GM23338 (cell line): ENCODE measurements around the gene JUNB. TPM values are rescaled to one million over a fixed set of nuclear protein-coding genes. Genes with fewer than 3 reads are reported as not detected.

Experiments
- ATAC-seq: fragments of 200-7000 bp; cut with Tn5 transposase; 3 replicates; pipeline ENCODE4 v1.9.1; 2020
- DNase-seq: peaks from one replicate; pipeline ENCODE4 v3.0.0-alpha.2; 2015; ENCODE audit warnings: low spot score
- H2AFZ ChIP-seq: fragments of 200-600 bp; sonication (generic); 2 replicates; pipeline ENCODE4 v1.8.0; 2016; ENCODE audit warnings: antibody characterized with exemption, mild to moderate bottlenecking, moderate library complexity
- H3F3A ChIP-seq: fragments of 200-600 bp; sonication (generic); replicated peaks from 2 replicates; pipeline ENCODE4 v1.8.0; 2017; ENCODE audit warnings: antibody characterized with exemption, mixed run types, low read depth
- H3K27ac ChIP-seq: fragments of 200-600 bp; sonication (generic); 2 replicates; pipeline ENCODE4 v1.6.1; 2016; ENCODE audit warnings: low read depth
- H3K27me3 ChIP-seq: fragments of 200-600 bp; sonication (generic); 2 replicates; pipeline ENCODE4 v1.8.0; 2016; ENCODE audit warnings: mild to moderate bottlenecking, mixed run types, moderate library complexity; ENCODE audit not compliant: insufficient read depth
- H3K36me3 ChIP-seq: fragments of 200-600 bp; sonication (generic); 2 replicates; pipeline ENCODE4 v1.8.0; 2016; ENCODE audit warnings: mild to moderate bottlenecking; ENCODE audit not compliant: insufficient read depth
- H3K4me1 ChIP-seq: fragments of 200-600 bp; sonication (generic); 2 replicates; pipeline ENCODE4 v1.8.0; 2016; ENCODE audit warnings: mild to moderate bottlenecking, moderate library complexity; ENCODE audit not compliant: insufficient read depth
- H3K4me2 ChIP-seq: fragments of 200-600 bp; sonication (generic); 2 replicates; pipeline ENCODE4 v1.7.1; 2017; ENCODE audit warnings: mixed run types
- H3K4me3 ChIP-seq: fragments of 200-600 bp; sonication (generic); 2 replicates; pipeline ENCODE4 v1.6.1; 2016; ENCODE audit warnings: mixed run types
- H3K79me2 ChIP-seq: fragments of 200-600 bp; sonication (generic); replicated peaks from 2 replicates; pipeline ENCODE4 v1.8.0; 2017; ENCODE audit warnings: mild to moderate bottlenecking; ENCODE audit not compliant: insufficient read depth
- H3K9me2 ChIP-seq: fragments of 200-600 bp; sonication (generic); 2 replicates; pipeline ENCODE4 v1.8.0; 2017; ENCODE audit not compliant: insufficient read depth
- H4K20me1 ChIP-seq: fragments of 200-600 bp; sonication (generic); replicated peaks from 2 replicates; pipeline ENCODE4 v1.8.0; 2017; ENCODE audit warnings: mild to moderate bottlenecking; ENCODE audit not compliant: insufficient read depth
- H3K27ac Mint-ChIP-seq: 2 replicates; pipeline ENCODE4 v1.8.0; 2020; ENCODE audit warnings: inconsistent platforms, mild to moderate bottlenecking, moderate library complexity, mixed read lengths
- H3K27me3 Mint-ChIP-seq: 3 replicates; pipeline ENCODE4 v1.8.0; 2022; ENCODE audit warnings: low read depth, mild to moderate bottlenecking, moderate library complexity, mixed read lengths, inconsistent platforms; ENCODE audit not compliant: insufficient read depth, poor library complexity
- H3K36me3 Mint-ChIP-seq: 3 replicates; pipeline ENCODE4 v1.8.0; 2021; ENCODE audit warnings: low read depth, mild to moderate bottlenecking, inconsistent platforms, moderate library complexity, mixed read lengths
- H3K4me1 Mint-ChIP-seq: 3 replicates; pipeline ENCODE4 v1.8.0; 2020; ENCODE audit warnings: mild to moderate bottlenecking, inconsistent platforms, mixed read lengths
- H3K4me3 Mint-ChIP-seq: 3 replicates; pipeline ENCODE4 v1.8.0; 2021; ENCODE audit warnings: moderate library complexity, mild to moderate bottlenecking, inconsistent platforms, mixed read lengths
- H3K9me3 Mint-ChIP-seq: 3 replicates; pipeline ENCODE4 v1.8.0; 2020; ENCODE audit warnings: moderate library complexity, mild to moderate bottlenecking, inconsistent platforms, mixed read lengths
- CREB1 ChIP-seq: fragments of 250-450 bp; sonication (Bioruptor Pico); IDR thresholded peaks from 2 replicates; pipeline ENCODE4 v1.5.0; 2020; ENCODE audit warnings: low read depth, mild to moderate bottlenecking, moderate library complexity
- CTCF ChIP-seq, 2 experiments: fragments of 200-600 bp in 1 of 2; sonication (generic) in 1 of 2; conservative IDR thresholded peaks; 2 replicates each; pipeline versions ENCODE4 v1.5.1 to v1.6.1; 2016 to 2017; ENCODE audit warnings: antibody characterized with exemption in 2 of 2, low read depth in 2 of 2, mild to moderate bottlenecking in 2 of 2, moderate library complexity in 1 of 2
- ETS1 ChIP-seq: IDR thresholded peaks from 2 replicates; pipeline ENCODE4 v1.6.1; 2016; ENCODE audit warnings: antibody characterized with exemption
- EZH2 ChIP-seq: fragments of 200-600 bp; sonication (generic); IDR thresholded peaks from one replicate; pipeline ENCODE4 v1.8.0; 2017; ENCODE audit warnings: antibody characterized with exemption, mild to moderate bottlenecking, low read depth; ENCODE audit not compliant: unreplicated experiment
- EZH2phosphoT487 ChIP-seq: fragments of 200-600 bp; sonication (generic); IDR thresholded peaks from one replicate; pipeline ENCODE4 v1.8.1; 2018; ENCODE audit warnings: antibody characterized with exemption; ENCODE audit not compliant: unreplicated experiment
- NANOG ChIP-seq: IDR thresholded peaks from 2 replicates; pipeline ENCODE4 v1.6.1; 2016; ENCODE audit warnings: antibody characterized with exemption, borderline replicate concordance
- POLR2AphosphoS5 ChIP-seq: IDR thresholded peaks from 2 replicates; pipeline ENCODE4 v1.6.1; 2016; ENCODE audit warnings: antibody characterized with exemption, low read depth
- REST ChIP-seq: IDR thresholded peaks from one replicate; pipeline ENCODE4 v1.6.1; 2018; ENCODE audit warnings: antibody characterized with exemption; ENCODE audit not compliant: unreplicated experiment
- ZNF114 ChIP-seq: fragments of 250-450 bp; sonication (Bioruptor Pico); IDR thresholded peaks from 2 replicates; pipeline ENCODE4 v1.5.0; 2020; ENCODE audit warnings: mild to moderate bottlenecking, moderate library complexity
- ZNF331 ChIP-seq: fragments of 250-450 bp; sonication (Bioruptor Pico); IDR thresholded peaks from 2 replicates; pipeline ENCODE4 v1.5.0; 2020; ENCODE audit warnings: low read depth, mild to moderate bottlenecking, moderate library complexity
- ZNF462 ChIP-seq: fragments of 250-450 bp; sonication (Bioruptor Pico); IDR thresholded peaks from 2 replicates; pipeline ENCODE4 v1.5.0; 2020; ENCODE audit warnings: mild to moderate bottlenecking, moderate library complexity
- polyA plus RNA-seq: library from polyadenylated mRNA; unstranded; fragments of >200 nt; fragmentation: Nextera tagmentation; extraction: Ambion mirVana; gene quantifications from 2 replicates; pipeline ENCODE4 v1.2.1, GENCODE V29; 2016
- total RNA-seq: library from RNA; depleted of rRNA; stranded (reverse); fragments of >200 nt; shearing (Covaris generic); gene quantifications from 2 replicates; pipeline ENCODE4 v1.2.3, GENCODE V29; 2014

Gene JUNB
- total and polyA plus RNA-seq, 2 experiments from 2014 or later = 7.7 to 20.2 TPM

GRCh38 chr19:12778905-12779161 is 12.5 kb upstream of the JUNB start (continued):
- no peak for TF ChIP-seq ZNF462 (CRISPR knock-in tag)
- TF ChIP-seq REST = no peak

- H3K4me3 Mint-ChIP-seq = peak overlapping the region; percentile 84
- H3K27me3 Mint-ChIP-seq = peaks cover 12% of the 10 kb centered on the region
- Histone ChIP-seq H3K27ac (peak overlapping the region; percentile 79), H3K4me2 (peak overlapping the region; percentile 98), H3K27me3 (no peaks in the 10 kb centered on the region), H3K9me2 (no peaks in the 10 kb centered on the region), H3F3A (peaks cover 37% of the 10 kb centered on the region), H4K20me1 (no peaks in the 10 kb centered on the region), H3K4me3 (peak overlapping the region; percentile 83), H3K79me2 (no peaks in the 10 kb centered on the region), H3K4me1 (peaks cover 25% of the 10 kb centered on the region), H3K36me3 (0 out of 2 replicates have a peak, but pooled peaks cover 2% of the 10 kb centered on the region), H2AFZ (peak overlapping the region; percentile 19; the same call in 1 of the 2 replicates)
- no peaks in the 10 kb centered on the region for H3K9me3 Mint-ChIP-seq
- H3K36me3 Mint-ChIP-seq = peaks cover 5% of the 10 kb centered on the region
- H3K27ac Mint-ChIP-seq = no peak overlapping the region; the same call in 1 of the 2 replicates
- DNase-seq (peak; percentile 46), ATAC-seq (no peak)
- H3K4me1 Mint-ChIP-seq = peaks cover 26% of the 10 kb centered on the region
- TF ChIP-seq ZNF331 (CRISPR knock-in tag) (no peak), NANOG (no peak), EZH2 (no peak), ZNF114 (no peak), CREB1 (no peak), ETS1 (no peak), CTCF (conservative IDR thresholded peaks at IDR 0.05; ENCODE audit: low read depth in 2 of 2) (peak; percentile 17 to 37; a peak in 3 of 4 replicates), EZH2phosphoT487 (no peak), POLR2AphosphoS5 (no peak)
Observed at GRCh38 chr19:12779162-12779993, 11.9 kb upstream of the JUNB start.
